ENCODE measurements around the gene RGS17.
"Not testable (repeated sequence)": the region's sequence is repeated elsewhere in the genome, so short reads cannot be mapped to it uniquely, and the experiment has no call there.

The RGS17 gene

DNA sequence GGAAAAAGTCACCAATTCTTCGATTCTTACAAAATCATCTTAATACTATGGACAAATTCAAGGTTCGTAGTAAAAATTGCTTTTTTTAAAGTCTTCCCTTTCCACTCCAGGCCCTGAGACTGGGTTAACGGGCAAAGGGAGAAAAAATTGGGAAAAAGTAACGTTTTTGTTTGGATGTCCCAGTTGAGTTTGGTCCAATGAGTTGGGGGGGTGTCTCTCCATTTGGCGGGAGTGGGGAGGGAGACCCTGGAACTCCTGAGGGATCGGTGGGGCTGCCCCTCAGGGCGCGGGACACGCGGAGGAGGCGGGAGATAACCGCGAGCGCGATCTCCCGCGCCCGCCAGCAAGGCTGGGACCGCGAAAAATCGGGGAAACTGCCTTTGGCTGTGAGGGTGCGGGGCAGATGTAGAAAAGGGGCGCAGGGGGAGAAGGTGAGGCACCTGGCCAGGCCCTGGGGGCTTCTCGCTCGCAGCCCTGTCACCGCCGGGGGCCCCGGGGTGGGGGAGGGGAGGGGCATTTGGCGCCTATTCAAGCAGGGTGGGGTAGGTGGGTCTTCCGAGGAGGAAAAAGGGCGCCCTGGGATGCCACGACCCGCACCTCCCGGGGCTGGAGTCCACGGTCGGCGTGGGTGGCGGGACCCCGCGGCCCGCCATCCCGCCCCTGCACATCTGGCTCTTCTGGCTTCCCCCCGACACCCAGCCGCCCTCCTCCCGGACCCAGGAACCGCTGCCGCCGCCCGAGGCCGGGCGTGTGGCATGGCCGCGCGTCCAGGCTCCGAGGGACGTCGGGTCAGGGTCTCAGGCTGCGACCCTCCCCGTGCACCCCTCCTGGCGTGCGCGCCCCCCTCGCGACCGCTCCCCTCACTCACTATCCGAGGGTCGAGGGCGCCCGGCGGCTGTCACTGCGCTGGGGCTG lies 148.8 kb downstream of the RGS17 start:
- DNase-seq: no peak

GRCh38 chr6:152981219-152981618 lies 149.9 kb downstream of the RGS17 start:
- DNase-seq: no peak

DNA sequence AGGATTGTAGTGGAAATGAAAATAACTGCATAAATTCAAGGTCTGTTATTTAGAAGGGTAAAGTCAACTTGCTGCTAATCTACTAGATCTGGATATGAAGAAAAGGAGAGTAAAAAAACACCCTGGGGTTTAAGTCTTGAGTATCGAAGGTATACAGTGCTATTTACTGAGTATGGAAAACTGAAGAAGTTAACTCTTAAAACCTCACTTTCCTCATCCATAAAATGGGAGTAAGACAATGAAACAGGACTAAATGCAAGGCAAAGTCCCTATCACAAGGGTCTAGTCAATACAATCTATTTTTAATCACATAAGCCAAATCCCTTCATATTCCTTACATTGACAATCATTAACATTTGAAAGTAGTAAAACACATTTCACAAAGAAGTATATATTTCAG lies 150.4 kb downstream of the RGS17 start:
- DNase-seq: no peak

DNA sequence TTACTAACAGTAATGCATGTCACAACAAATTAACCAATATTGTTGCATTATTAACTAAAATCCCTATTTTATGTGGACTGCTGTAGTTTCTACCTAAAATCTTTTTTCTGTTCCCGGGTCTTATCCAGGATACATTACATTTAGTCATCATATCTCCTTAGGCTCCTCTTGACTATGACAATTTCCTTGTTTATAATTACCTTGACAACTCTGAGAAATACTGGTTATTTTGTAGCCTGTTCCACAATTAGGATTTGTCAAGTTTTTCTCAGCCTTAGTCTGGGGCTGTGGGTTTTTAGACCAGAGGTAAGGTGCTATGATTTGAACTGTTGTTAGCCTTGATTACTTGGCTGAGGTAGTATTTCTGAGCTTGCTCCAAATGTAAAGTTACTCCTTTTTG lies 152.0 kb downstream of the RGS17 start:
- no peak for DNase-seq

DNA sequence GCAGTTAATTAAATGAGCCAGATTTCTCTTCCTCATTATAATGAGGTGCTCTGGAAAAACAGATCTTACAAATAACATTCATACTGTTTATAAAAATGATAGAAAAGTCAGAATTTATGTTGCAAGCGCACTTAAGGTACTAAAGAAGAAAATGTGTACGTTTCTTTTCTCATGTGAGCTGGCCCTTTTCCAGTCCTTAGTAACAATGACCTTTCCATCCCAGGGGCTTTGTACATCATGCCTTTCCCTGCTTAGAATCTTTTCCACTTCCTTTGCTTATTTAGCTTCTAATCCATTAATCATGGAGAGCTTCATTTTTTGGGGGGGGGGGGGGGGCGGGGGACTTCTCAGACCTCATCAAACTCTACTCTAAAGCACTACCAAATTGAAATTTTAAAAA lies 153.0 kb downstream of the RGS17 start:
- DNase-seq: no peak

- DNase-seq: no peak
Measured at GRCh38 chr6:152977556-152977955, 153.5 kb downstream of the RGS17 start.

- DNase-seq: no peak
Measured at GRCh38 chr6:152976749-152977148, 154.3 kb downstream of the RGS17 start.

GRCh38 chr6:152975204-152975915 lies 155.7 kb downstream of the RGS17 start:
- peak; percentile 22 to 53 for DNase-seq

DNA sequence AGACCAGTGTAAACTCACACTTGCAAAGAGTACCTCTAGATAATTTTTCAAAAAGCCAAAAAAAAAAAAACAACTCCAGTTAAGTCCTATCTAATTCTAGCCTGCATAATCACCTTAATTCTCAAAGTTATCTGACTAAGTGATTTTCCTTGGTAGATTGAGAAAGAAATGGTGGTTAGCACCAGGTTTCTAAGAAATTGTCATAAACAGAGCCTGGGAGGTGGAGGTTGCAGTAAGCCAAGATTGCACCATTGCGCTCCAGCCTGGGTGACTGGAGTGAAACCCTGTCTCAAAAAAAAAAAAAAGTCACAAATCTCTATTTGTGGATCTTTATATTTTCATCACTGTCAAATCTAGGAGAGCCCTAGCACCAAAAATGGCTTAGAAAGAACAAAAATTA lies 157.2 kb downstream of the RGS17 start:
- DNase-seq: no peak

- DNase-seq: no peak
Measured at GRCh38 chr6:152969688-152970418, 161.2 kb downstream of the RGS17 start.

DNA sequence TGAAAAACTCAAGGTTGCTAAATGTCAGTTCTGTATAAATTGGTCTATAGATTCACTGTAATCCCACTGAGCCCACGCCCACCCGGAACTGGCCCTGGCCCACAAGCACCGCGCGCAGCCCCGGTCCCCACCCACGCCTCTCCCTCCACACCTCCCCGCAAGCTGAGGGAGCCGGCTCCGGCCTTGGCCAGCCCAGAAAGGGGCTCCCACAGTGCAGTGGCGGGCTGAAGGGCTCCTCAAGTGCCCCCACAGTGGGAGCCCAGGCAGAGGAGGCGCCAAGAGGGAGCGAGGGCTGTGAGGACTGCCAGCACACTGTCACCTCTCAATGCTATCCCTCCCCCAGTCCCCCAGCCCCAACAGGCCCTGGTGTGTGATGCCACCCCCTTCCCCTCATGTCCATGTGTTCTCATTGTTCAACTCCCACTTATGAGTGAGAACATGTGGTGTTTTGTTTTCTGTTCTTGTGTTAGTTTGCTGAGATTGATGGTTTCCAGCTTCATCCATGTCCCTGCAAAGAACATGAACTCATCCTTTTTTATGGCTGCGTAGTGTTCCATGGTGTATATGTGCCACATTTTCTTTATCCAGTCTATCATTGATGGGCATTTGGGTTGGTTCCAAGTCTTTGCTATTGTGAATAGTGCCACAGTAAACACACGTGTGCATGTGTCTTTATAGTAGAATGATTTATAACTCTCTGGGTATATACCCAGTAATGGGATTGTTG lies 164.8 kb downstream of the RGS17 start:
- DNase-seq: not testable (repeated sequence)

DNA sequence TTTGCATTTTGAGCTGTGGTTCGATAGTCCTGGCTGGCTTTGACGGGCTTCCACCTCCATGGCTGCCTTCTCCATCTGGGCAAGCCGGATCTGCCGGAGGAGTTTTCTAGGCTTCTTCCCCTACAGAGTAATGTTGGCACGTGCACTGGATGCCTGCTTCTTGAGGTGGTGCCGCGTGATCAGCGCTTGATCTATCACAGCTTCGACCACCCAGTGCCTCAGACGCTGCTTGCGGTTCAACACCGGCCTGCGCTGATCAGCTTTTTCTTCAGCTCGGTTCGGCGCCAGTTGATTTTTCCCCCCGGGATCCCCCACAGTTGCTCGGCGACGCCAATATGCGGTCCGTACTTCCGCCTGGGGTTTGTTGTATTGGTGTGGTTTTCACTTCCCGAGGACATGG lies 171.7 kb downstream of the RGS17 start:
- DNase-seq: no peak

- DNase-seq: no peak
Measured at GRCh38 chr6:152957796-152958195, 173.3 kb downstream of the RGS17 start.
